OCI-LY7 (cell line): ENCODE measurements around the gene STKLD1. TPM values are rescaled to one million over a fixed set of nuclear protein-coding genes. Genes with fewer than 3 reads are reported as not detected.
"Not testable (repeated sequence)": the region's sequence is repeated elsewhere in the genome, so short reads cannot be mapped to it uniquely, and the experiment has no call there.

ENCODE experiments used
- BruUV-seq: library from RNA; stranded (reverse); fragments of 400-500 nt; replicated peaks from 2 replicates; lab custom pipeline; 2021; lab: Mats Ljungman, UMichigan
- CTCF ChIA-PET: fragments of 300-600 bp; sonication (Branson Sonifier 250); formaldehyde crosslinking; loops from one replicate; lab custom pipeline; 2022; ENCODE audit warnings: antibody characterized with exemption; ENCODE audit not compliant: unreplicated experiment; lab: Charles Lee
- POLR2A ChIA-PET: fragments of 300-600 bp; sonication (Branson Sonifier 250); formaldehyde crosslinking; loops from one replicate; lab custom pipeline; 2022; ENCODE audit warnings: antibody characterized with exemption; lab: Charles Lee
- DNase-seq: peaks from one replicate; pipeline ENCODE4 v3.0.0-alpha.2; 2015; ENCODE audit warnings: low spot score
- H2AFZ ChIP-seq: fragments of 200-600 bp; sonication (generic), shearing (Covaris generic); 2 replicates; pipeline ENCODE4 v1.6.1; 2014; ENCODE audit warnings: mild to moderate bottlenecking, antibody characterized with exemption, low read length, moderate library complexity
- H3K27ac ChIP-seq: fragments of 200-600 bp; sonication (generic); 2 replicates; pipeline ENCODE4 v1.5.1; 2014; ENCODE audit warnings: mixed run types, low read depth, mild to moderate bottlenecking, moderate library complexity, low read length, inconsistent platforms; ENCODE audit not compliant: poor library complexity, severe bottlenecking
- H3K36me3 ChIP-seq: fragments of 200-600 bp; sonication (generic); 2 replicates; pipeline ENCODE4 v1.6.1; 2014; ENCODE audit warnings: mild to moderate bottlenecking, antibody characterized with exemption, low read length, moderate library complexity, mixed read lengths; ENCODE audit not compliant: insufficient read depth
- H3K4me1 ChIP-seq: fragments of 200-600 bp; sonication (generic); 2 replicates; pipeline ENCODE4 v1.5.1; 2014; ENCODE audit warnings: mild to moderate bottlenecking, low read length; ENCODE audit not compliant: insufficient read depth, poor library complexity, severe bottlenecking
- H3K4me2 ChIP-seq: fragments of 200-600 bp; sonication (generic); 2 replicates; pipeline ENCODE4 v1.6.1; 2014; ENCODE audit warnings: mild to moderate bottlenecking, low read length
- H3K4me3 ChIP-seq: fragments of 200-600 bp; sonication (generic); 2 replicates; pipeline ENCODE4 v1.5.1; 2014; ENCODE audit warnings: mild to moderate bottlenecking, low read depth, low read length; ENCODE audit not compliant: poor library complexity, severe bottlenecking
- H3K79me2 ChIP-seq: fragments of 200-600 bp; sonication (generic); 2 replicates; pipeline ENCODE4 v1.6.1; 2016; ENCODE audit warnings: low read depth, mild to moderate bottlenecking, low read length, moderate library complexity, mixed read lengths; ENCODE audit not compliant: insufficient read depth
- H3K9me2 ChIP-seq: fragments of 200-600 bp; sonication (generic); 2 replicates; pipeline ENCODE4 v1.6.1; 2016; ENCODE audit warnings: mild to moderate bottlenecking, low read length, mixed read lengths; ENCODE audit not compliant: insufficient read depth
- H3K9me3 ChIP-seq: fragments of 200-600 bp; sonication (generic); 2 replicates; pipeline ENCODE4 v1.6.1; 2014; ENCODE audit warnings: mild to moderate bottlenecking, mixed run types, low read length, mixed read lengths
- H4K20me1 ChIP-seq: fragments of 200-600 bp; sonication (generic); 2 replicates; pipeline ENCODE4 v1.6.1; 2014; ENCODE audit warnings: mild to moderate bottlenecking, antibody characterized with exemption, low read length, moderate library complexity, mixed read lengths; ENCODE audit not compliant: insufficient read depth
- CTCF ChIP-seq: fragments of 200-600 bp; sonication (generic); conservative IDR thresholded peaks from 2 replicates; pipeline ENCODE4 v1.5.1; 2014; ENCODE audit warnings: mild to moderate bottlenecking, antibody characterized with exemption, low read length, moderate library complexity, mixed read lengths
- EZH2phosphoT487 ChIP-seq: fragments of 200-600 bp; sonication (generic); IDR thresholded peaks from 2 replicates; pipeline ENCODE4 v1.6.1; 2018; ENCODE audit warnings: low read depth, borderline replicate concordance, mild to moderate bottlenecking, mixed run types, antibody characterized with exemption, low read length, moderate library complexity, mixed read lengths
- intact Hi-C: fragments of 100-400 bp; cut with micrococcal nuclease; formaldehyde crosslinking; loops from one replicate; pipeline ENCODE4 v1.10.0; 2022; ENCODE audit not compliant: unreplicated experiment
- total RNA-seq, 2 experiments: library from RNA; depleted of rRNA in 1 of 2; stranded (reverse); fragments of >200 nt in 1 of 2; shearing (Covaris generic) in 1 of 2; gene quantifications; 2 replicates each; pipeline ENCODE4 v1.2.3, GENCODE V29; 2014 to 2022

STKLD1 gene
- total RNA-seq, 2 experiments from 2014 or later = 1.4 to 1.7 TPM

DNA sequence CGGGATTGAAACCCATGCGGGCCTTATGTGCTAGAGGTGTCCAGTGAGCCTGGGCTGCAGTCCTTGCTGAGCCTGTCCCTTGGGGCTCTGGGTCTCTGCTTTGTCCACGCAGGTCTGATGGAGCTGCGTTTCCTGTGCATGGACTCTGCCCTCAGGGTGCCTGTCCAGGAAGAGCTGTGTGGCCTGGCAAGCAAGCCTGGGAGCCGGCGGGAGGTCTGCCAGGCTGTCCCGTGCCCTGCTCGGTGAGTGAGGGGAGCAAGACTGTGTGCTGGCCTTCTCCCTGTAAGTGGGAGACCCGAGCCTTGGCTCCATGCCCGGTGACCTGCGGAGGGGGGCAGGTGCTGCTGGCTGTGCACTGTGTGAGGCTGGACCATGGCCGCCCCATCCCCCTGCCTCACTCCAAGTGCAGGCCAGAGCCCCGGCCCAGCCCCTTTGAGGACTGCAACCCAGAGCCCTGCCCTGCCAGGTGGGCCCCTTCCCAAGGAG, 72.4 kb downstream of the STKLD1 start:
- CTCF ChIA-PET = no interaction called here
- no peak overlapping the region for H3K27ac ChIP-seq
- peaks cover 16% of the 10 kb centered on the region for H3K4me1 ChIP-seq
- BruUV-seq = no TSS peak
- no peaks in the 10 kb centered on the region for H3K36me3 ChIP-seq
- no peaks in the 10 kb centered on the region; the same call in 1 of the 2 replicates for H4K20me1 ChIP-seq
- no peak for TF ChIP-seq CTCF
- TF ChIP-seq EZH2phosphoT487 = no peak
- no peaks in the 10 kb centered on the region for H3K79me2 ChIP-seq
- POLR2A ChIA-PET = no interaction called here
- DNase-seq = no peak
- H3K9me2 ChIP-seq = no peaks in the 10 kb centered on the region
- H2AFZ ChIP-seq = no peak overlapping the region
- H3K4me3 ChIP-seq = no peak overlapping the region
- no peaks in the 10 kb centered on the region for H3K9me3 ChIP-seq
- intact Hi-C loops = no loop called here
- H3K4me2 ChIP-seq = no peak overlapping the region

DNA sequence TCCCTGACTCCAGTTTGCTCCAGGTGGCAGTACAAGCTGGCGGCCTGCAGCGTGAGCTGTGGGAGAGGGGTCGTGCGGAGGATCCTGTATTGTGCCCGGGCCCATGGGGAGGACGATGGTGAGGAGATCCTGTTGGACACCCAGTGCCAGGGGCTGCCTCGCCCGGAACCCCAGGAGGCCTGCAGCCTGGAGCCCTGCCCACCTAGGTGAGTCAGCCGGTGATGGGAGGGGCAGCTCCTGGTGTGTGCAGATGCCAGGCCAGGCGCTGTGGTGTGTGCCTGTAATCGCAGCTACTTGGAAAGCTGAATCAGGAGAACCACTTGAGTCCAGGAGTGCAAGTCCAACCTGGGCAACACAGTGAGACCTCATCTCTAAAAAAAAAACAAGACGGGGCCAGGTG, 73.6 kb downstream of the STKLD1 start:
- Histone ChIP-seq H3K27ac (no peak overlapping the region), H3K36me3 (no peaks in the 10 kb centered on the region), H4K20me1 (no peaks in the 10 kb centered on the region; the same call in 1 of the 2 replicates), H3K4me3 (no peak overlapping the region), H3K4me1 (peaks cover 29% of the 10 kb centered on the region), H3K79me2 (no peaks in the 10 kb centered on the region), H2AFZ (no peak overlapping the region), H3K9me2 (no peaks in the 10 kb centered on the region), H3K4me2 (no peak overlapping the region), H3K9me3 (no peaks in the 10 kb centered on the region)
- intact Hi-C loops = no loop called here
- BruUV-seq = no TSS peak
- no peak for DNase-seq
- POLR2A ChIA-PET = no interaction called here
- TF ChIP-seq EZH2phosphoT487 (no peak), CTCF (no peak)
- CTCF ChIA-PET = no interaction called here

DNA sequence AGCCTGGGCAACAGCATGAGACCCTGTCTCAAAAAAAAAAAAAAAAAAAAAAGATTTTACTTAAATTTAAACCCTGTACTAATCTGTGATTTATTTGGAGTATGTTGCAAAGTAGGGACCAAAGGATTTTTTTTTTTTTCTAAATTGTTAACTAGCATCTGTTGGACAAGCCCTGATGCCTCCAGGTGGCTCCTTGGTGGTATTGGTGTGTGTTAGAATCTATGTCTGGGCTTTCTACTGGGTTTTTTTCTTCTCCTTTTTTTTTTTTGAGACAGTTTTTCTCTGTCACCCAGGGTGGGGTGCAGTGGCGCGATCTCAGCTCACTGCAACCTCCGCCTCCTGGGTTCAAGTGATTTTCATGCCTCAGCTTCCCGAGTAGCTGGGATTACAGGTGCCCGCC, 75.7 kb downstream of the STKLD1 start:
- H3K9me3 ChIP-seq, H4K20me1 ChIP-seq, CTCF ChIA-PET, H2AFZ ChIP-seq, H3K9me2 ChIP-seq, H3K4me2 ChIP-seq, POLR2A ChIA-PET, H3K36me3 ChIP-seq, H3K4me3 ChIP-seq, BruUV-seq, H3K79me2 ChIP-seq: not testable (repeated sequence)
- Histone ChIP-seq H3K27ac (peak overlapping the region; percentile 21), H3K4me1 (peaks cover 30% of the 10 kb centered on the region)
- intact Hi-C loops = loop anchor here (2.0 kb wide), 1 partner anchor 35 kb away; no protein-coding TSS in a partner anchor
- peak; percentile 75 for DNase-seq
- peak; percentile 41; the same call in 1 of the 2 replicates for TF ChIP-seq CTCF
